ENCODE results near the gene MX2.

The MX2 gene

GRCh38 chr21:41374867-41375533 lies 13.2 kb downstream of the MX2 start:
- H3K4me3 ChIP-seq (ENCODE audit: control insufficient read depth, low read depth, low read length), result no peak overlapping the region
- no peak for DNase-seq (ENCODE audit: low read depth)
- no peak for TF ChIP-seq CTCF (conservative IDR thresholded peaks at IDR 0.05; ENCODE audit: control insufficient read depth, insufficient read depth, low read depth, low read length)

GRCh38 chr21:41375875-41376274 lies 14.0 kb downstream of the MX2 start:
- DNase-seq (ENCODE audit: low read depth), result no peak
- H3K4me3 ChIP-seq (ENCODE audit: control insufficient read depth, low read depth, low read length), result no peak overlapping the region
- no peak for TF ChIP-seq CTCF (conservative IDR thresholded peaks at IDR 0.05; ENCODE audit: control insufficient read depth, insufficient read depth, low read depth, low read length)

GRCh38 chr21:41377715-41378114 lies 15.9 kb downstream of the MX2 start:
- TF ChIP-seq CTCF (conservative IDR thresholded peaks at IDR 0.05; ENCODE audit: control insufficient read depth, insufficient read depth, low read depth, low read length), result no peak
- DNase-seq (ENCODE audit: low read depth), result no peak
- H3K4me3 ChIP-seq (ENCODE audit: control insufficient read depth, low read depth, low read length), result no peak overlapping the region

GRCh38 chr21:41378849-41379248 lies 17.0 kb downstream of the MX2 start:
- TF ChIP-seq CTCF (conservative IDR thresholded peaks at IDR 0.05; ENCODE audit: control insufficient read depth, insufficient read depth, low read depth, low read length), result no peak
- DNase-seq (ENCODE audit: low read depth), result no peak
- H3K4me3 ChIP-seq (ENCODE audit: control insufficient read depth, low read depth, low read length), result no peak overlapping the region

- DNase-seq (ENCODE audit: low read depth), result no peak
- no peak for TF ChIP-seq CTCF (conservative IDR thresholded peaks at IDR 0.05; ENCODE audit: control insufficient read depth, insufficient read depth, low read depth, low read length)
- H3K4me3 ChIP-seq (ENCODE audit: control insufficient read depth, low read depth, low read length), result no peak overlapping the region
Observed at GRCh38 chr21:41379901-41380300, 18.1 kb downstream of the MX2 start.

GRCh38 chr21:41381731-41382130 lies 19.9 kb downstream of the MX2 start:
- DNase-seq (ENCODE audit: low read depth), result no peak
- TF ChIP-seq CTCF (conservative IDR thresholded peaks at IDR 0.05; ENCODE audit: control insufficient read depth, insufficient read depth, low read depth, low read length), result no peak
- H3K4me3 ChIP-seq (ENCODE audit: control insufficient read depth, low read depth, low read length), result no peak overlapping the region

All from fibroblast of mammary gland (primary cell).